Effector memory CD8-positive, alpha-beta T cell (primary cell): ENCODE measurements around the gene NHSL2.

ENCODE experiments used
- ATAC-seq: fragments of 150-1000 bp; cut with Tn5 transposase; replicated peaks from 2 replicates; pipeline ENCODE4 v1.10.0; 2021; ENCODE audit warnings: mild to moderate bottlenecking, moderate library complexity
- DNase-seq, 3 experiments: peaks; one replicate each; pipeline ENCODE4 v3.0.0; 2021
- H3K27ac Mint-ChIP-seq, 2 donors: one replicate each; pipeline ENCODE4 v1.8.0; 2022; ENCODE audit warnings: mild to moderate bottlenecking in 2 of 2, mixed read lengths in 2 of 2, moderate library complexity in 2 of 2
- H3K27me3 Mint-ChIP-seq, 2 donors: one replicate each; pipeline ENCODE4 v1.8.0; 2022; ENCODE audit warnings: mixed read lengths in 2 of 2
- H3K36me3 Mint-ChIP-seq: one replicate; pipeline ENCODE4 v1.8.0; 2022; ENCODE audit warnings: mild to moderate bottlenecking, moderate library complexity, mixed read lengths; ENCODE audit not compliant: insufficient read depth
- H3K4me1 Mint-ChIP-seq, 2 donors: one replicate each; pipeline ENCODE4 v1.8.0; 2022; ENCODE audit warnings: low read depth in 2 of 2, mixed read lengths in 2 of 2
- H3K4me3 Mint-ChIP-seq, 2 donors: one replicate each; pipeline ENCODE4 v1.8.0; 2022; ENCODE audit warnings: mild to moderate bottlenecking in 2 of 2, mixed read lengths in 2 of 2, moderate library complexity in 2 of 2
- H3K9me3 Mint-ChIP-seq, 2 donors: one replicate each; pipeline ENCODE4 v1.8.0; 2022; ENCODE audit warnings: mixed read lengths in 2 of 2

The NHSL2 gene

GRCh38 chrX:72114306-72114705, 203.7 kb downstream of the NHSL2 start:
- DNase-seq = no peak
- H3K27me3 Mint-ChIP-seq = no peaks in the 10 kb centered on the region
- peaks cover 18 to 24% of the 10 kb centered on the region in 2 donors for H3K4me1 Mint-ChIP-seq
- H3K36me3 Mint-ChIP-seq = peaks cover 3% of the 10 kb centered on the region
- ATAC-seq = no peak
- H3K4me3 Mint-ChIP-seq = peak overlapping the region in 1 of 2 donors; percentile 21
- H3K27ac Mint-ChIP-seq = no peak overlapping the region
- H3K9me3 Mint-ChIP-seq = no peaks in the 10 kb centered on the region

- ATAC-seq = no peak
- Mint-ChIP-seq H3K27me3 (no peaks in the 10 kb centered on the region), H3K4me1 (peaks cover 18 to 27% of the 10 kb centered on the region in 2 donors), H3K36me3 (peaks cover 3% of the 10 kb centered on the region), H3K4me3 (no peak overlapping the region), H3K9me3 (no peaks in the 10 kb centered on the region), H3K27ac (no peak overlapping the region)
- DNase-seq = no peak
Measured at GRCh38 chrX:72114807-72115206, 204.2 kb downstream of the NHSL2 start.

- peaks cover 3% of the 10 kb centered on the region for H3K36me3 Mint-ChIP-seq
- DNase-seq (no peak), ATAC-seq (no peak)
- H3K27me3 Mint-ChIP-seq = no peaks in the 10 kb centered on the region
- H3K9me3 Mint-ChIP-seq = no peaks in the 10 kb centered on the region
- peaks cover 22 to 29% of the 10 kb centered on the region in 2 donors for H3K4me1 Mint-ChIP-seq
- H3K4me3 Mint-ChIP-seq = no peak overlapping the region
- H3K27ac Mint-ChIP-seq = no peak overlapping the region
Measured at GRCh38 chrX:72115380-72115779, 204.7 kb downstream of the NHSL2 start.

GRCh38 chrX:72117636-72118210, 207.1 kb downstream of the NHSL2 start:
- peaks cover 5% of the 10 kb centered on the region for H3K36me3 Mint-ChIP-seq
- ATAC-seq (no peak), DNase-seq (no peak)
- peak overlapping the region; percentile 39 to 77 for H3K27ac Mint-ChIP-seq
- H3K4me3 Mint-ChIP-seq = no peak overlapping the region
- no peaks in the 10 kb centered on the region for H3K9me3 Mint-ChIP-seq
- H3K27me3 Mint-ChIP-seq = no peaks in the 10 kb centered on the region
- peaks cover 34 to 36% of the 10 kb centered on the region in 2 donors for H3K4me1 Mint-ChIP-seq

- H3K4me1 Mint-ChIP-seq = peaks cover 48 to 53% of the 10 kb centered on the region in 2 donors
- no peak for DNase-seq
- peaks cover 13% of the 10 kb centered on the region for H3K36me3 Mint-ChIP-seq
- H3K27me3 Mint-ChIP-seq = no peaks in the 10 kb centered on the region
- H3K9me3 Mint-ChIP-seq = no peaks in the 10 kb centered on the region
- peak overlapping the region; percentile 62 for H3K4me3 Mint-ChIP-seq
- H3K27ac Mint-ChIP-seq = peak overlapping the region; percentile 90 to 91
- ATAC-seq = no peak
Measured at GRCh38 chrX:72120837-72121236, 210.2 kb downstream of the NHSL2 start.

GRCh38 chrX:72121383-72121782, 210.7 kb downstream of the NHSL2 start:
- DNase-seq (peak in 2 of 3 experiments; percentile 42 to 53), ATAC-seq (peak; percentile 85)
- peak overlapping the region; percentile 62 for H3K4me3 Mint-ChIP-seq
- H3K27me3 Mint-ChIP-seq = no peaks in the 10 kb centered on the region
- no peaks in the 10 kb centered on the region for H3K9me3 Mint-ChIP-seq
- H3K36me3 Mint-ChIP-seq = peaks cover 14% of the 10 kb centered on the region
- peaks cover 48 to 52% of the 10 kb centered on the region in 2 donors for H3K4me1 Mint-ChIP-seq
- peak overlapping the region; percentile 90 to 91 for H3K27ac Mint-ChIP-seq

GRCh38 chrX:72122621-72123337, 212.1 kb downstream of the NHSL2 start:
- H3K9me3 Mint-ChIP-seq = no peaks in the 10 kb centered on the region
- no peak for ATAC-seq
- DNase-seq = no peak
- H3K27me3 Mint-ChIP-seq = no peaks in the 10 kb centered on the region
- peak overlapping the region; percentile 43 to 62 for H3K4me3 Mint-ChIP-seq
- H3K27ac Mint-ChIP-seq = peak overlapping the region; percentile 90 to 91
- H3K36me3 Mint-ChIP-seq = peaks cover 14% of the 10 kb centered on the region
- H3K4me1 Mint-ChIP-seq = peaks cover 49 to 50% of the 10 kb centered on the region in 2 donors

GRCh38 chrX:72123471-72124185, 213.0 kb downstream of the NHSL2 start:
- Mint-ChIP-seq H3K27me3 (no peaks in the 10 kb centered on the region), H3K4me3 (peak overlapping the region; percentile 43 to 62), H3K27ac (peak overlapping the region; percentile 83 to 88), H3K4me1 (peaks cover 49 to 50% of the 10 kb centered on the region in 2 donors), H3K36me3 (peaks cover 14% of the 10 kb centered on the region), H3K9me3 (no peaks in the 10 kb centered on the region)
- ATAC-seq (no peak), DNase-seq (no peak)

- H3K36me3 Mint-ChIP-seq = peaks cover 14% of the 10 kb centered on the region
- DNase-seq = no peak
- peaks cover 50 to 53% of the 10 kb centered on the region in 2 donors for H3K4me1 Mint-ChIP-seq
- H3K27ac Mint-ChIP-seq = peak overlapping the region; percentile 88 to 90
- peak overlapping the region; percentile 60 for H3K4me3 Mint-ChIP-seq
- no peaks in the 10 kb centered on the region for H3K27me3 Mint-ChIP-seq
- no peak for ATAC-seq
- no peaks in the 10 kb centered on the region for H3K9me3 Mint-ChIP-seq
Measured at GRCh38 chrX:72124540-72125201, 214.0 kb downstream of the NHSL2 start.

GRCh38 chrX:72125331-72126047, 214.8 kb downstream of the NHSL2 start:
- Mint-ChIP-seq H3K4me1 (peaks cover 44 to 50% of the 10 kb centered on the region in 2 donors), H3K4me3 (peak overlapping the region; percentile 60), H3K36me3 (peaks cover 14% of the 10 kb centered on the region), H3K27me3 (no peaks in the 10 kb centered on the region), H3K27ac (peak overlapping the region; percentile 88 to 90), H3K9me3 (no peaks in the 10 kb centered on the region)
- ATAC-seq (peak; percentile 11), DNase-seq (no peak)

GRCh38 chrX:72126048-72126415, 215.4 kb downstream of the NHSL2 start:
- Mint-ChIP-seq H3K27me3 (no peaks in the 10 kb centered on the region), H3K4me1 (peaks cover 39 to 45% of the 10 kb centered on the region in 2 donors)

GRCh38 chrX:72126539-72127140, 216.0 kb downstream of the NHSL2 start:
- Mint-ChIP-seq H3K27ac (peak overlapping the region; percentile 57 to 90), H3K27me3 (no peaks in the 10 kb centered on the region)
- ATAC-seq = peak; percentile 71

More at GRCh38 chrX:72126048-72126415, 215.4 kb downstream of the NHSL2 start:
- no peak for ATAC-seq
- Mint-ChIP-seq H3K4me3 (no peak overlapping the region), H3K9me3 (no peaks in the 10 kb centered on the region), H3K36me3 (peaks cover 11% of the 10 kb centered on the region), H3K27ac (peak overlapping the region; percentile 88 to 90)
- no peak for DNase-seq

More at GRCh38 chrX:72126539-72127140, 216.0 kb downstream of the NHSL2 start:
- Mint-ChIP-seq H3K4me3 (no peak overlapping the region), H3K36me3 (peaks cover 11% of the 10 kb centered on the region), H3K4me1 (peaks cover 36 to 43% of the 10 kb centered on the region in 2 donors), H3K9me3 (no peaks in the 10 kb centered on the region)
- DNase-seq = peak; percentile 79 to 83 (median 81)
